Stimulated activated CD8-positive, alpha-beta memory T cell treated with anti-CD3 and anti-CD28 coated beads, Interleukin-4, amount 100 ng/mL, for 24 hours (primary cell): ENCODE measurements around the gene MRPL3.

Experiments used
- DNase-seq: peaks from one replicate; pipeline ENCODE4 v3.0.0-alpha.2; 2020; ENCODE audit warnings: low read depth

Gene MRPL3

DNA sequence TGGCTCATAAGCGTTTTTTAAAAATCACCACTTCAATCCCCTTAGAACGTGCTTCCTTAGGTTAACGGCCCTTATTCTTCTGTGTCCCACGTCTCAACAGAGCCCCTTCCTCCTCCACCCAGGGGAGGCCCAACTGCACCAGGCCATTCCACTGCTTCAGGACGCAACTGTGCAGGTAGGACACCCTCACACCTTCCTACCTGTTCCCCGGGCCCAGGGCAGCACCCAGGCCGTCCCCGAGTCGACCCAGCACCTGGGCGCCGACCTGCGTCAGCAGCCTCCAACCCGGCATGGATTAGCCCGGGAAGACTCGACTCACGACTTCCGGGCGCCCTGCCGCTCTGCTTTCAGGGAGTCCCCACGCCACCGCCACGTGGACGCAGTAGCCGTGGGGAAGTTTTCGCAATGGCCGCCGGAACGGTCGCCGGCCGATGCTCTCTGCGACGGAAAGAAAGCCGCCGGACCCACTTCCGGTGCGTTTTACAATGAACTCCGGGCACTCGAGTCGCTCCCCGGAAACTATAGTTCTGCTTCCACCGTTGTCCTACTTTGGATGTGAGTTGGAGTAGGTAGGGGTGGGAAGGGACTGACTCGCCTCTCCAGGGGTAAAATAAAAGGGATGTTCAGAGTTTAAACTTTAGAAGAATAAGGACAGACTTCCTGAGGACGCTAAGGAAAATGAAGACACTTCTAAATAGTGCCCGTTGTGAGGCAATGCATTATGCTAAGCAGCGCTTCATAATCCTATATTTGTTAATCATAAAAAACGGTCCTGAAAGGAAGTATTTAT lies at the start of gene MRPL3:
Gene MRPL3, minus strand, starts transcription at position 442 of the 790 bp plus-strand sequence. Its CDS starts 150 bp downstream, at position 292.
- peak; percentile 74 for DNase-seq

DNA sequence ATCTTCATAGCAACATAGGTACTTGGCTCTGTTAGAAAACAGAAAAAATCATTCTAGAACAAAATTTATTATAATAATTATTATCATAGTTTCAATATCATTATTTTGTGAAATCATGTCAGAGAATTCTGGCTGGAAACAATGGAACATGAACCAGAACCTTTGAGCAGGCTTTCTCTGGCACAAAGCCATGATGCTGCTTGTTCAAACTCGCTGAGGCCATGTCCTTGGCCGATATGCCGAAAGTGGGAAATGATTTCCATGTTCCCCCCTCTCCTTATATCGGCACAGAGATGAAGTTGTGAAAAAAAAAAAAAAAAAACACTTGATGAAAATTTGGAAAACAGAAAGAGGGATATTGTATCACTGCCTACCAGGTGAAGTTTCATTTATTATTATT lies 49.0 kb upstream of the MRPL3 start:
- DNase-seq = no peak

DNA sequence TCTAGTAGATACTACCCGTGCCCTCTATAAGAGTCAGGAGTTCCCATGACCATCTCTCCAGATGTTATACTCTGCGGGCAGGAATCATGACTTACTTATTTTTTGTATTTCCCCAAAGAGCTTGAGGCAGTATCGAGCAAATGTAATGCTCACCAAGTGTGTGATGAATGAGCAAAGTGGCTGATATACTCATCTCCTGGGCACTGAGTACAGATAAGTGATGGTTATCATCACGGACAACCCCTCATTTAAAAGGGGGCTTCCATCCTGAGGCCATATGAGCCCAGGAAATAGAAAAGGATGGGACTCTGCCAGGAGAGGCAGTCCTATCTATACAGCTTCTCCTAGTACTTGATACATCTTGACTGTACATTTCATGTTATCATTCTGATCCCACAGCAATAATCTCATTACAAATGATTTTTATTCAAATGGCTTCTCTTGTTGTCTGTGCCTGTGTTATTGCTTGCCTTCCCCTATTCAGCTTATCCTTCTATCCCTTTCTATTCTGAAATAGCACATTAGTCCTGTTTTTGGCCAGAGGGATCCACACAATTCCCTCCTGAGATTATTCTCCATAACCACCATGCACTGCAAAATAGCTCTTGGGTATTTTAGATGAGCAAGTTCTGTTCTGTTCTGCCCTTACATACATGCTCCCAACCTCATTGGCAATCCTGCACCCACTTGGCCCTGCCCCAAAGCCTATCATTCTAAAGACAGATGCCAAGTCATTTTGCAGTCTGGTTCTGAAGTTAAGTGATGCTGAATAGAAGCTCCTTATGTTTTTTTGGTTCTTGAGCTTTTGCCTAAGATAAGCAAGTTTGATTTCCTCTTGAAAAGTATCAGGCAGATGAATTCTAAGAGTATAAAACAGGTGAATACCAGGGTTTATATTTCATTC lies 48.0 kb upstream of the MRPL3 start:
- no peak for DNase-seq

DNA sequence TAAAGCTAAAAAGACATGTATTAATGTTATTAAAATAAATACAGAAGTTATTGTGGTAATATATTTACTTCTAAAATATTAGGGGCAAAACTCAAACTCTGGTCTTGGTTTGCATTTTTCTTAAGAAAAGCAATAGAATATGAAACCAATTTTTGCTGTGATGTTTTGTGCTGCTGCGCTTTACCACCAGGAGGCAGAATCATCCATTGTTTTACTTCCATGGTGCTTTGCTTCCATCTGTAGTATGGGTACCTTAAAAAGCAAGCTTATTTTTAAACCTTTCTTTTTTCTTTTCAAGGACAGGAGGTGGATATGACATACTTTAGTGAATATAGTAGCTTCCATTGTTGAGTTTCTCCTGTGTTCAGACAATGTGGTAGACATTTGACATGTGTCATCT lies 46.6 kb upstream of the MRPL3 start:
- no peak for DNase-seq

DNA sequence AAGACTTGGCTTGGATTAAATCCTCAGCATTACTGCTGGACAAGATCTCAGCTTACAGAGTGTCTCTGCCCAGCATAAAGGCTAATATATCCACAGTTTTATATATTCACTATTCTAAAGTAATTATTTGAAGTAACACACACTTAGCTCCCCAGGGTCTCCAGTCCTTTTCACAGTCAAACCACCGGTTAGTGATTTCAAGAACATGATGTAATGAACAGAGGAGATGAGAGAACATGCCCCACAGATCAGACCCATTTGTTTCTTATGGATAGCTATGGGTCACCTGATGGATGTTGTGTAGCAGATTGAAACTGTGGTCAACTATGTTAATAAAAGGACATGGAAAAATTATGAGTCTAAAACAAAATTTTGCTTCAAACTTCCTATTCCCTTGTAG lies 44.8 kb upstream of the MRPL3 start:
- no peak for DNase-seq

DNA sequence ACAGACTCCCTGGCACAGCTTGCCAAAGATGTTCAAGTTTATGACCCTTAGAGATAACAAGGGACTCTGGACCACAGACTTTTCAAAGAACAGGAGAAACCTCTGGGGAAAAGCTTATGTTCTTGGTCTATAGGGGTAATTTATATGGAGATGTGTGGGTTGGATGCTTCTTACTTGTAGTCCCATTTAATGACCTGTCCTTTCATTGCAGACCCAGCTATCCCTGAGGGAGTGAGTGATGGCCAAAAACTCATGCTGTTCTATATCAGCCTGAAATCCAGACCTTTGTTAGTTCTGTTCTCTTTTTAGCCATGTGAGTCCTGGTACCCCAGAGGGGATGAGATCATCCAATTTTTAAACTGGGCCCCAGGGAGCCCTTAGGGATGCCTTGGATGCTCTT lies 43.7 kb upstream of the MRPL3 start:
- no peak for DNase-seq

DNA sequence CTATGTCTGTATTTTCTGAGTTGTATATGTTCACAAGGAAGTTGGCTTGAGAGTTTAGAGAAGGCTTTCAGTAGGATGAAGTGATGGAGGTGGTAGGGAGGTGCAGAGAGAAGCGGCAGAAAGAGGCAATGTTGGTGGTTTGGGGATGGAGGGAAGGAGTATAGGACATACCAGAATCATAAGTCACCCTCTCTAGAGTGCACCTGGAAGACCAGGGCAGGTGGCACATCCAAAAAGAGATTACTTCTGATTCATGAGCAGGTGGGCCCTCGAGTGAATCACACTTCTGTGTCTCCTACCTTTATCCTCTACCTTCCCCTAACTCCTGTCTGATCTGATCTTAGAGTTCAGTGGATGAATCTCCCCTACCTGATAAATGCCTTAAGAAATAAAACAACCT lies 41.8 kb upstream of the MRPL3 start:
- DNase-seq = no peak

DNA sequence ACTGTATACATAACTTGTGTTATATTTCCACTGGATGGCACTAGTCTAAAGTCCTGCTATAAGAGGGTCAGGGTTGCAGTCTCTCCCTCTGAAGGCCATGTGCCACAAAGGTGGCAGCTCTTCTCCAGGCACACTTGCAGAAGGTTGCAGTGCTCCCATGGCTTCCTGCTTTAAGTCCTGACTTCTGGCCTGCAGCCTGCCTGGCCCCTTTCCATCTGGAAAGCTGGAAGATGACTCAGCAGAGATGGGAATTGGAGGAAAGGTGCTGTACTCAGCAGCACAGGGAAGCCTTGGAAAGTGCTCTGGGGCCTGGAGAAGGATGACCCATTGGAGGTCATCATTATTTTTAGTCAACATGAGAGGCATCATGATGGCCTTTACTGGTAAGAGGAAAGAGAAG lies 40.9 kb upstream of the MRPL3 start:
- no peak for DNase-seq

DNA sequence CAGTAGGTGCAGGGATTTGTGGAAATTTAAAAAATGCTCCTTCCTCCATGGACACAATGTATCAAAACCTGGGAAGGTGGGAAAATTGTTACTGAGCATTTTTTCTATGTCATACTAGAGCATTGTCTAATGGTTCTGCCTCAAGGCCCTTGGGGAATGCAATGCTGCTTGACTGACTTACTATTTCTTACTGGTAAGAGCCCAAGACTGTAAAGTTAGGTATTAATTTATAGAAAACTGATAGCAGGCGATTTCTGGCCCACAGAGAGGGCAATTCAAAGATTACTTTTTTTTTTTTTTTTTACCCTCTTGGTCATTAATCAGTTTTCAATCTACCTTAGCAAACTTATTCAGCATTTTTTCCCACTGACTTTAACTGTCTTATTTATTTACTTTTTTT lies 38.5 kb upstream of the MRPL3 start:
- DNase-seq = no peak

DNA sequence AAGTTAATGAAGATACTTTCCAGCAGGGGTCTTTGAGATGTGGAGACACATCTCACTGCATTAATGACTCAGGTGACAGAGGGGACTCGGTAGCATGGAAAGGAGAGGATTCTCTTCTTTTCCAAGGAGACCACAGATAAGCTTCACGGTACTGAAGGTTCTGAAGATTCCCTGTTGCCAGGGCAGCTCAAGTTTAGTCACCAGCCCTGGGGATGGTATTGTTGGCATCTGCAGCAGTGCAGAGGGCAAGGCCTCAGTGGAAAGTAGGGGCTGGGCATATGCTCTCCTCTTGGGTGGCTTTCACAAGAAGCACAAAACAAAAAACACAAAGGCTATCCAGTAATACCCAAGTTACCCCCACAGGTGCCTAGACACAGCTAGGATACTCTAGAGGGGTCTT lies 38.0 kb upstream of the MRPL3 start:
- no peak for DNase-seq

DNA sequence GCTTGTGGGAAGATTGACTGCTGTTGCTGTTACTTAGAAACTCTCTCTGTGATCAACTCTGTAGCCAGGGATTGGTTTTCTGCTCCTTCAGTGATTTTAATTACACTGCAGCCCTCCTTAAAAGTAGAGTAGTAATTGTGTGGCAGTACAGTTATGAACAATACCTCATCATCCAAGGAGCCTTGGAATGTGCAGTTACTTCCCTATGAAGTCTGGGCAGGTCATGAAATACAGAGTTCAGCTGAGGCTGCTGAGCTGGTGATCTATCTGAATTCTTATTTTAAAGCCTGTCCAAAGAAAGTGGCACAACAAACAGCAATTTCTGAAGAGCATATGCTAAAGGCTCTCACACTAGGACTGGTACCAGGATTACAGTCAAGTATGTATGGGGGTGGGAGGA lies 37.4 kb upstream of the MRPL3 start:
- no peak for DNase-seq

DNA sequence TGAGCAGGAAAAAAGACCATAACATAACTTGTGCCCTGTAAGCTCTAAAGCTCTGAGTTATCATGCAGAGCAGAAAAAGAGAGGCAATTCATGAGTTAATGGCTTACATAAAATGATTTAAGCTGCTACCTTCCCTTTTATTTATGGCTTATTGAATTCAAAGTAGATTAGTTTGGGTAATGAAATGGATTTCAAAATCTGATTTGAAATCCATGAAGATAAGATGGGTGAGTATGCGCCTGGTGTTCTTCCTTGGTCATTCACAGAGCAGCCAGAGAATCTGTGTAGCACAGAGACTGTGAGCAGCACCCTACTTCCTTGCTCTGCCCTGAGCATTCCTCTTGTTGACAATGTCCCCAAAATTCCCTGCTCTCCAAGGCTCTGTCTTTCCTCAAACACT lies 36.2 kb upstream of the MRPL3 start:
- DNase-seq = no peak

DNA sequence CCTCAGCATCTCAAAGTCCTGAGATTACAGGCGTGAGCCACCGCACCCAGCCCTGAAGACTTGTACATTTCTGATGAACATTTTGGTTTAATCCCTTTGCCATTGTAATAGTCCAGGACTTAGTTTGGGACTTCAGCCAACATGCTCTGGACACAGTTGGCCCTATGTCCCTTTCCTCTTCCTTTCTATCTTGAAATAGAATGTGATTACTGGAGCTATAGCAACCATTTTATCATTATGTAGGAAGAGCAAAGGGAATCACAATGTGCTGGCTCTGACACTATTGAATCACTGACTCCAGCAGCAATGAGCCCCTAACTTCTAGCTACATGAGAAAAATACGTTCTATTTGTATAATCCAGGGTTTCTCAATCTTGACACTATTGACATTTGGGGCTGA lies 34.8 kb upstream of the MRPL3 start:
- DNase-seq = no peak

DNA sequence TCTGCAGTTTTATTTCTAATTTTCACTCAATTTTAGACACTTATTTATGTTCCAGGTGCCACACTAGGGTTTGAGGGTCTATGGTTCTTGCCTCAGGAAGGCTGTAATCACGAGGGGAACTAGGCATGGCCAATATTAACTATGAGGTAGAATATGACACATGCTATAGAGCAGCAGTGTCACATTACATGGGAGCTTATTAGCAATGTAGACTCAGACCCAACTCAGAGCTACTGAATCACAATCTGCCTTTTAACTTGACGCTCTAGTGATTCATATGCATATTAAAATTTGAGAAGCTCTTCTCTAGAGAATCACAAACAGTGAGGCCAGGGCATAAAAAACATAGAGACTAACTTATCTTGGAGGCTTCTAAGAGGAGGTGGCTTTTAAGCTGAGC lies 32.8 kb upstream of the MRPL3 start:
- DNase-seq = no peak

DNA sequence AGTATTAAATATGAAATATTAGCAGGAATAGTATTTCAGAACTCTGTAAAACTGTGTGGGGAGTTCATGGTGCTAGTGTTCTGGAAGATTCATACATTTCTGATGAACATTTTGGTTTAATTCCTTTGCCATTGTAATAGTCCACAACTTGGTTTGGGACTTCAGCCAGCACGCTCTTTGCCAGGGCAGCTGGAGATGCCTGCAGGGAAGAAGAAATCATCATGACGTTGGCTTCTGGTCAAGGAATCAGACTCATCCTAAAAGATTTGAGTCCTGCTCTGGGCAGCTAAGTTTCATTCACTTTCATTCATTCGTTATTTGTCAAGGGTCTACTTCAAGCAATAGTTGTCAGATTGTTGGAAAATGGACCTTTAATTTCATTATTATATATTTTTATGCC lies 32.4 kb upstream of the MRPL3 start:
- no peak for DNase-seq

DNA sequence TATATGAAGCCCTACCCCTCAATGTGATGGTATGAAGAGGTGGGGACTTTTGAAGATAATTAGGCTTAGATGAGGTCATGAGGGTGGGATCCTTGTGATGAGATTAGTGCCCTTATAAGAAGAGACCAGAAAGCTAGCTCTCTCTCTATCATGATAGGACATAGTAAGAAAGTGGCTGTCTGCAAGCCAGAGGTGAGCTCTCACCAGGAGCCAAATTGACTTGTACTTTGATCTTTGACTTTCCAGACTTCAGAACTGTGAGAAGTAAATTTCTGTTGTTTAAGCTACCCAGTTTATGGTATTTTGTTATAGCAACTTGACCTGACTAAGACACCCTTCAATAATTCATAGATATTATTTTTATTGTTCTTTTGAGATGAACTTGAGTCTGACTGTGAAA lies 29.9 kb upstream of the MRPL3 start:
- DNase-seq = no peak

DNA sequence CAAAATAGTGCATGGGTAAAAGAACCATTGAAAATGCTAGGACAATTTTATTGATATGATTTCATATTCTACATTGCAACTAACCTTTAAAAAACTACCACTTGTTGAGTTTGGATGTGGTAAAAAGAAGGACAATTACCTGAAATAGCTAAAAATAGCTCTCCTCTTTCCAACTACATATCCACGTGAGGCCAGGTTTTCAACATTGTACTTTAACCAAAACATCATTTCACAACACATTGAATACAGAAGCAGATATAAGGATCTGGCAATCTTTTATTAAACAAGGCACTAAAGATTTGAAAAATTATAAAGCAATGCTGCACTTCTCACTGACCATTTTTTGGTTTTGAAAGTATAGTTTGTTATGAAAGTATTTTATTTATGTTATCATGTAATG lies 28.1 kb upstream of the MRPL3 start:
- no peak for DNase-seq

DNA sequence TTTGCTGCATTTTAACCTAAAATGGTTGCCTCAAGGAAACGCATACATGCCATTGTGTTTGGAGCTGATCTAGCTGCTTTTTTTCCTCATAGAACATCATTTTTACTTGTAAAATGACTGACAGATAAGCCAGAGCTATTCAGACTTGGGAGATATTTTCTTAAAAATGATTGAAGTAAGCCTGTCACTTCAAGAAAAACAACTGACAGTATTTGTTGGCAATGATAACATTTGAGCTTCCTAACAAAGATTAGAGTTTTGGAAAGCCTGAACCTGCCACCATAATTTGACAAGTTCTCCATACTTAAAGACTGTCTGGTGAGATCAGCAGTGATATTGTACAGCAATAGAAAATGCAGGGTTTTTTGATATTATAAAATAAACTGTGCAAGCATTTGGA lies 27.6 kb upstream of the MRPL3 start:
- no peak for DNase-seq

DNA sequence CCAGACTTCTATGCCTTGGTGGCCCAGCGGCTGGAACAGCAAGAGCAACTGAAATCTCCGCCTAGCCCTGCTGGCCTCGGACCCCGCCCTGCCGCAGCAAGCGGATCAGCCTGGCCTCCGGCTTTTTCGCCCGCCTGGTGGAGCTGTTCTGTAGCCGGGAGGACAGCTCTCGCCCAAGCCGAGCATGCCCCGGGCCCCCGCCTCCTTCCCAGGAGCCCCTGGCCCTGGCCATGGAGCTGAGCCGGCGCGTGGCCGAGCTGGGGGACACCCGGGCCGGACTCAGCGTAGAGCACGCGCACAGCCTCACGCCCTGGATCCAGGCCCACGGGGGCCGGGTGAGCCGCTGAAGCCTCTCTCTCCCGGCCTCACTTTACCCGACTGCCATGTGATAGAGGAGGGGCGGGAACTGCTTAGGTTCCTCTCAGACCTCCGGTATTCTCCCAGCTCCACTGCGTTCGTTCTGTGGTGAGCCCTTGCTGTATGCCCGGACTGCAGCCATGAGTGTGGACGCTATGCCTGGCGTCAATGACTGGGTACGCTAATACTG lies 24.1 kb upstream of the MRPL3 start:
- DNase-seq = no peak

DNA sequence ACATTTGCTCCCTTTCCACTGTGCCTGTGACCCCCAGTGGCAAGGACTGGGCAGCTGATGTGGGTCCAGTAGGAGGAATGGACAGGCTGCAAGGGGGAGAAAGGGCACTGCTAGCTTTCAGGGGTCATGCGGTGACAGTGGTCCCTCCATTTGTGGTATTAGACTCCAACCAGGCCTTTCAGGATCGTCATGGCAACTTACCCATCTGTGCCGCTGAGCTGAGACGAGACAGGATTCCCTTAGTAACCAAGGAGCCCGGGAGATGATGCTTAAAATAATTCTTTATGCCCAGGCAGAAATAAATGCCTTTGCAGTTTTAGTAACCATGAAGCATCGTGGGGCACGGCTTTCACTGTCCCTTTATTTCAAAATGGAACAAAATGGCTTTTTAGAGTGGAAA lies 15.9 kb upstream of the MRPL3 start:
- DNase-seq = no peak

DNA sequence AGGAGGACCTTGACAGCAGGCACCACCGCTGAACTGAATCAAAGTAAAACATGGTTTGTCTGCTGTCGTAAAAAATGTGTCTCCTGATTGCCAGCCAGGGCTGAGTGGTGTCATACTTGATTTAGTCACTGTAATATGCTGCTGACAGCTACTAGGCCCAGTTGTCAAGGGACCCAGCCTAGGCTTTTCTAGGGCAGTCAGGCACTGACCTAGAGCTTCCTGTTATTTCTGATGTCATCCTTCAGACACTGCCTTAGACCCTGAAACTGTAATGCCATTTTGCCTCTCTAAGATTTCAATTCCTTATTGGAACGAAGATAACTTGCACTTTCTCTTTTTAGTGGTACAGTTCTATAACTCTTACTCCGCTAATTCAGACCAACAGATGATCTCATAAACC lies 2.6 kb upstream of the MRPL3 start:
- no peak for DNase-seq

DNA sequence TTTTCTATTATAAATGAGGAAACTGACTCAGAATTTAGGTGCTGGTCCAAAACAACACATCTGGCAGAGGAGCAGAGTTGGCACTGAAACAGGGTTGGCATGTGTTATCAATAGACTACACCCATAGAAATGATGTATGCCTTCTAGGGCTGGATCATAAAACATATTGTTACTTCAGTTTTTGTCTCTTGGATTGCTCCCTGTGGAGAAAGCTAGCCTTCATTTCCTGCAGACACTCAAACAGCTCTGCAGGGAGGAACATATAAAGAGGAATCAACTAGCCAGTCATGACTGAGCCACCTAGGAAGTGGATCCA lies 507 bp upstream of the MRPL3 start:
- no peak for DNase-seq

DNA sequence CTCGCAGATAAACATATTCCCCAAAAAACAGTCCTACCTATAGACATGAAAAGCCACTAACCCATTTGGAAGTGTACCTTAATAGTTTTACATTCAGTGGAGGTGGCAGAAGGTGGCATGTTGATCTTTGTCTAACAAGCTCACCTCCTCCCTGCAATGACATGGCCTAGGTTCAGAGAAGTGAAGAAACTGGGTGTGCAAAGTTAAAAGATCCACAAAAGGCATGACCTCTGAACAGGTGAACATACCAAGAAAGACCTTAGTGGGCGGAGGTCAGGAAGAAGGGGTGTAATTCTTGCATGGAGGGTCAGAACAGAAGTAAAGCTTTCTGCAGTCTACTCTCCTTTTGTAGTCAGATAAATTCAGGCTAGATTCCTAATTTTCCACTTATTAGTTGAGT lies 822 bp downstream of the MRPL3 start:
- no peak for DNase-seq
